Nephron (organoid): ENCODE data around the gene CD163.
A peak's percentile ranks its signal among the peaks of the same experiment; 100 is the strongest.

Experiments
- H3K27ac Mint-ChIP-seq, 3 experiments: 2 replicates each; pipeline ENCODE4 v1.8.0; 2020; ENCODE audit warnings: mixed read lengths in 3 of 3, mild to moderate bottlenecking in 2 of 3, moderate library complexity in 1 of 3
- H3K27me3 Mint-ChIP-seq: 2 replicates; pipeline ENCODE4 v1.8.0; 2021; ENCODE audit warnings: low read depth, mild to moderate bottlenecking, moderate library complexity, mixed read lengths
- H3K36me3 Mint-ChIP-seq: 2 replicates; pipeline ENCODE4 v1.8.0; 2020; ENCODE audit warnings: low read depth, mixed read lengths
- H3K4me1 Mint-ChIP-seq: 2 replicates; pipeline ENCODE4 v1.8.0; 2020; ENCODE audit warnings: mixed read lengths
- H3K4me3 Mint-ChIP-seq, 3 experiments: 2 replicates each; pipeline ENCODE4 v1.8.0; 2020; ENCODE audit warnings: mild to moderate bottlenecking in 3 of 3, mixed read lengths in 3 of 3, moderate library complexity in 2 of 3
- H3K9me3 Mint-ChIP-seq: 2 replicates; pipeline ENCODE4 v1.8.0; 2020; ENCODE audit warnings: mixed read lengths
- CTCF ChIP-seq, 3 experiments: fragments of 200-600 bp; sonication (generic); IDR thresholded peaks; one replicate each; pipeline ENCODE4 v1.5.0; 2021; ENCODE audit warnings: antibody characterized with exemption in 3 of 3; ENCODE audit not compliant: unreplicated experiment in 3 of 3

Gene CD163

GRCh38 chr12:7472060-7472459 lies 31.5 kb downstream of the CD163 start:
- Mint-ChIP-seq H3K9me3 (peaks cover 18% of the 10 kb centered on the region), H3K4me3 (no peak overlapping the region), H3K4me1 (no peaks in the 10 kb centered on the region), H3K27ac (no peak overlapping the region), H3K27me3 (peaks cover under 1% of the 10 kb centered on the region), H3K36me3 (no peaks in the 10 kb centered on the region)
- no peak for TF ChIP-seq CTCF (IDR thresholded peaks at IDR 0.05; ENCODE audit: unreplicated experiment in 3 of 3)

GRCh38 chr12:7460375-7461259 lies 43.0 kb downstream of the CD163 start:
- Mint-ChIP-seq H3K36me3 (no peaks in the 10 kb centered on the region), H3K4me1 (no peaks in the 10 kb centered on the region), H3K27ac (no peak overlapping the region), H3K9me3 (no peaks in the 10 kb centered on the region), H3K27me3 (peaks cover 5% of the 10 kb centered on the region), H3K4me3 (no peak overlapping the region)
- peak; percentile 88 to 95 (median 91) for TF ChIP-seq CTCF (IDR thresholded peaks at IDR 0.05; ENCODE audit: unreplicated experiment in 3 of 3)

- TF ChIP-seq CTCF (IDR thresholded peaks at IDR 0.05; ENCODE audit: unreplicated experiment in 3 of 3): no peak
- no peak overlapping the region for H3K4me3 Mint-ChIP-seq
- H3K36me3 Mint-ChIP-seq: no peaks in the 10 kb centered on the region
- no peaks in the 10 kb centered on the region for H3K9me3 Mint-ChIP-seq
- peaks cover 5% of the 10 kb centered on the region for H3K27me3 Mint-ChIP-seq
- H3K27ac Mint-ChIP-seq: no peak overlapping the region
- no peaks in the 10 kb centered on the region for H3K4me1 Mint-ChIP-seq
Measured at GRCh38 chr12:7459973-7460372, 43.6 kb downstream of the CD163 start.

DNA sequence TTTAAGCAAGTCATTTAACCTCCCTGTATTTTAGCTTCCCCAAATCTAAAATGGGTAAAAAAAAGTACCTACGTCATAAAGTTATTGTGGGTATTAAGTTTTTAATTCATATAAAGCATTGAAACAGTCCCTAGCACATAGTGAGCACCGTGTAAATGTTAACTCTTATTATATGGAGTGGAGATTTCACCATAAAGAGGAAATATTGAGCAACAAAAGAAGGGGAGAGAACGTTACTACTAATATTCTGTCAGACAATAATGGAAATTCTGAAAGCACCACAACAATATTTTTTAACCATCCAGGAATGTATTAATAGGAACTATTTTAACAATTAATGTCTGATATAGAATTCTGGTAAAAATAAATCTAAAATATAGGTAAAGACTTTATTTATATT lies 51.8 kb downstream of the CD163 start:
- H3K4me3 Mint-ChIP-seq: no peak overlapping the region
- no peak for TF ChIP-seq CTCF (IDR thresholded peaks at IDR 0.05; ENCODE audit: unreplicated experiment in 3 of 3)
- no peaks in the 10 kb centered on the region for H3K4me1 Mint-ChIP-seq
- H3K27me3 Mint-ChIP-seq: no peaks in the 10 kb centered on the region
- H3K36me3 Mint-ChIP-seq: no peaks in the 10 kb centered on the region
- H3K9me3 Mint-ChIP-seq: no peaks in the 10 kb centered on the region
- no peak overlapping the region for H3K27ac Mint-ChIP-seq

DNA sequence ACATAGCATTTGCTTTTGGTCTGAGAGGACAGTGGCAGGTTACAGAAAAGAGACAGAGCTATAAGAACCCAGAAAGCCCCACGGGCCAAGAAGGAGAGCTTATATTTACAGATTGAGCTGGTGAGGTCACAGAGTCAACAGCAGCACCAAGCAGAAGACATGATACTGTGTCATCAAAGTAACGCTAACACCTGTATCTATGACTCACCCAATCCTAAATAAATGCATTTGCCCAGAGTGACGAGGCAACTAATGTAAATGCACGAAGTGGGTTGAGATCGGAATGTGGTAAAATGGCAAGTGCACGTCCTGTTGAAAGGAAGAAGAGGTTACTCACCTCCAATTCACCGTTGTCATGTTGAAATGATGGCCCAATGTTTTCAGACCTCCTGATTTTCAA lies 52.9 kb downstream of the CD163 start:
- Mint-ChIP-seq H3K27me3 (no peaks in the 10 kb centered on the region), H3K9me3 (no peaks in the 10 kb centered on the region), H3K4me3 (no peak overlapping the region), H3K27ac (no peak overlapping the region), H3K36me3 (no peaks in the 10 kb centered on the region), H3K4me1 (no peaks in the 10 kb centered on the region)
- no peak for TF ChIP-seq CTCF (IDR thresholded peaks at IDR 0.05; ENCODE audit: unreplicated experiment in 3 of 3)

DNA sequence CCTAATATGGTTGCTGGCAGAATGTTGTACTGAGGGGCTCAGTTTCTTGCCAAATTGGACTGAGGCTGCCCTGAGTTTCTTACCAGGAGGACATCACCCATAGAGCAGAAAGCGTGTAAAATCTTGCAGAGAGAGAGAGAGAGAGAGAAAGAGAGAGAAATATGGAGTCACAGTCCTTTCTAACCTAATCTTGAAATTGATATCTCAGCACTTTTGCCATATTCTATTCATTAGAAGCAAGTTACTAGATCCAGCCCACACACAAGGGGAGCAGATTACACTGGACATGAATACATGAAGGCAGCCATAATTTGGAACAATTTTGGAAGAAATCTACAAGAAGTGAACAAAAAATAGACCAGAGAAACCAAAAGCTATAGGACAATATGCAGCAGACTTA lies 55.5 kb downstream of the CD163 start:
- H3K36me3 Mint-ChIP-seq: no peaks in the 10 kb centered on the region
- no peak overlapping the region for H3K27ac Mint-ChIP-seq
- TF ChIP-seq CTCF (IDR thresholded peaks at IDR 0.05; ENCODE audit: unreplicated experiment in 3 of 3): no peak
- no peaks in the 10 kb centered on the region for H3K9me3 Mint-ChIP-seq
- no peaks in the 10 kb centered on the region for H3K27me3 Mint-ChIP-seq
- H3K4me3 Mint-ChIP-seq: no peak overlapping the region
- no peaks in the 10 kb centered on the region for H3K4me1 Mint-ChIP-seq
